Activated gamma-delta T cell treated with anti-CD3 and anti-CD28 coated beads, Interleukin-2, amount 50 U/mL, for 16 hours (primary cell): ENCODE data around the gene B3GALT6.

Experiments
- DNase-seq: peaks from one replicate; pipeline ENCODE4 v3.0.0-alpha.2; 2020; ENCODE audit warnings: low read depth

Gene B3GALT6

GRCh38 chr1:1215881-1216605 is 16.0 kb upstream of the B3GALT6 start:
- DNase-seq, result no peak

- no peak for DNase-seq
These were observed 15.0 kb upstream of the B3GALT6 start for GRCh38 chr1:1216770-1217620.

DNA sequence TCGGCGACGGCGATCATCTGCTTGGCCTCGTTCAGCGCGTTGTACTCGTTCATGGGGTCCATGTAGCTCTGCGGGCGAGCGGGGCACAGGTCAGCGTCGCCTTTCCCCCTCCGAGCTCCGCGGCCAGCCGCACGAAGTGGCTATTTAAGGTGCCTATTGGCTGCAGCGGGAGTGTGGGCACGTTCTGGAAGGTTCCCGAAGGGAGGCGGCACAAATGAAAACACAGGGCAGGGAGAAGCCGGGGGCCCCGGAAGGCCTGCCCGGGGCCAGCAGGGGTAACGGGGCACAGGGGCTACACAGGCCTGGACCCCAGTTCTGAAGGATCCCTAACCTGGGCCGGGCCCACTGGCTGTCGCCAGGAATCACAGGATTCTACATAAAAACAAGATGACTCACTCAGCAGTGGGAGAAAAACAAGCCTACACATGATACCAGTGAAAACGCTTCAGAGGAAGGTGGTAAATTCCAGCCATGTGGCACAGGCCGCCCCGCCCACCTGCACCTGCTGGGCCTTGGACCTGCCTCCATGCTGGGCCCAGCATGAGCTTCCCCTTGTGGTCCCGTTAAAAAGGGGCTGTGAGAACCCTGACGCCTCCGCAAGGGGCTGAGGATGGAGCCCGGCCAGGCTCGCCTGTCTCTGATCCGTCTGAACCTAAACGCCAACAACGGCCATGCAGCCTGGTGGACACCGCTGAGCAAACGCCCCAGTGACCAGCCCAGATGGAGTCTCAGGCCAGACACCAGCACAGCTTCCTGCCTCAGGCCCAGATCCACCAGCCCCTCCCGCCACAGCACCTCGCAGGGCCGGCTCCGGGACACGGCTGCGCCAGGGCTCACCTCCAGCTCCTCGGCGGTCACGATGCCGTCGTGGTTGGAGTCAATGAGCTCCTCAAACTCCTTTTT is 14.2 kb upstream of the B3GALT6 start:
- no peak for DNase-seq

DNA sequence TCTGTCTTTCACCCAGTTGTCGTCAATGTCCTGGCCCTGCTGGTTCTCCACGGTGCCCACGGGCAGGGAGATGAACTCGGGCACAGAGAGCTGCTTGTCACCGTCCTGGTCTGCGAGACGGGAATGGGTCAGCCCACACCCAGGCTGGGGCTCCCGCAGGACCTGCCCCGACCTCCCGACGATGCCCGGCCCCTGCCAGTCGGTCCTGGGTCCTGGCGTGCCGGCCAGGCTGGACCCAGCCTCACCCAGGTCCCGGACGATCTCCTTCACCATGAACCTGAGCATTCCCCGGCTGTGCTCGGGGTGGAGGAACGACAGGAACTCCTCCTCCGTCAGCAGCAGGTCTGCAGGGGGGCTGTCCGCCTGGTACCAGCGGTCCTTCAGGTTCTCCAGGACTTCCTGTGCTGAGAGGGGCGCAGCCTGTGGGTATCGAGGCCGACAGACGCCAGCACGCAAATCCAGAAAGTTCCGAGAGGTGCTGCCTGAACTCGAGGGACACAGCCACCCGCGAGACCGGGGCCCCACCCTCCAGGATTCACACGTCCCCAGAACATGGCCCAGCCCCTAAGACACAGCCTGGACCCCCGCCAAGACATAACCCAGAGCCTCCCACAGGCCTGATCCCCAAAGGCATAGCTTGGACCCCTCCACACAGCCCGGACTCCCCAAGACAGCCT is 13.4 kb upstream of the B3GALT6 start:
- DNase-seq, result no peak

- no peak for DNase-seq
These were observed 12.7 kb upstream of the B3GALT6 start for GRCh38 chr1:1219341-1219740.

DNA sequence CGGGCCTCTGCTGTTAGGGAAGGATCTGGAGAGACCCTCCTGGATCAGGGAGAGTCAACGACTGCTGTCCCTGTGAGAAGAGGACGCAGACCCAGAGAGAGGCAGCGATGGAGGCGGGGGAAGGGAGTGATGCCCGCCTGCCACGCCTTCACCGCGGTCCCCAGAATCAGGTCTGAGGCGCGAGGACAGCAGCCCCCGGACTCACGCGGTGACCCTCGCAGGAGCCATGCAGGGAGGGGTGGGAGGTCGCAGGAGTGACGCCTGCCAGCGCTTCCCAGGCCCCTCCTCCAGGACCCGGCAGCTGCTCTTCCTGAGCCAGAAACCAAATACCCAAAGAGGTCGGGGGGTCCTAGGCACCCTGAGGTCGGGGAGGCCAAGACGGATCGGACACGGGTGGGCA is 11.8 kb upstream of the B3GALT6 start:
- no peak for DNase-seq

DNA sequence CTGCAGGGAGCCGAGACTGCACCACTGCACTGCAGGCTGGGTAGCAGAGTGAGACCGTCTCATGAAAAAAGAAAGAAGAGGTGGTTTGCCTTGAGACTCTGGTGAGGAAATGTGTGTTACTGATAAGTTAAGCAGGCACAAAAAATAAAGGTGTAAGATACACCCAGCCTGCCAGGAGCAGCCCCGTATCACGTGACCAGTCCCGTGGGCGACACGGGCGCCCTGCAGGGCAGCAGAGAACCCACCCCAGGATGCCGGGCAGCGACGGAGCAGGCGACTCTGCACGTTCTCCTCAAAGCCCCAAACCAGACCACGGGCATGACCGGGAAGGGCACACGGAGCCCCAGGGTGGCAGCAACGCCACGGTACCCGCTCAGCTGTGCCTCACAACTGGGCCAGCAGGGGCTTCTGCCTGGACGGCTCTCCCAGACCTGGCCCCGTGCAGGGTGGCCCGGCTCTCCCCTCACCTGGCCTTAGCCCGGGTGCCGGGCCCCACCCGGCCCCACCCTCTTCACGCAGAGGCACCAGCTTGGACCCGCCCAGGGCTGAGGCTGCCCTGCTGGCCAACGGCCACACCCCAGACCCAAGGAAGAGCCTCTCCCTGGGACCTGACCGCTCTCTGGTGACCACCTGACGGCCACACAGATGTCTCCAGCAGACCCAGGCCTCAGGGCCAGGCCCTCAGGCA is 10.0 kb upstream of the B3GALT6 start:
- no peak for DNase-seq

DNA sequence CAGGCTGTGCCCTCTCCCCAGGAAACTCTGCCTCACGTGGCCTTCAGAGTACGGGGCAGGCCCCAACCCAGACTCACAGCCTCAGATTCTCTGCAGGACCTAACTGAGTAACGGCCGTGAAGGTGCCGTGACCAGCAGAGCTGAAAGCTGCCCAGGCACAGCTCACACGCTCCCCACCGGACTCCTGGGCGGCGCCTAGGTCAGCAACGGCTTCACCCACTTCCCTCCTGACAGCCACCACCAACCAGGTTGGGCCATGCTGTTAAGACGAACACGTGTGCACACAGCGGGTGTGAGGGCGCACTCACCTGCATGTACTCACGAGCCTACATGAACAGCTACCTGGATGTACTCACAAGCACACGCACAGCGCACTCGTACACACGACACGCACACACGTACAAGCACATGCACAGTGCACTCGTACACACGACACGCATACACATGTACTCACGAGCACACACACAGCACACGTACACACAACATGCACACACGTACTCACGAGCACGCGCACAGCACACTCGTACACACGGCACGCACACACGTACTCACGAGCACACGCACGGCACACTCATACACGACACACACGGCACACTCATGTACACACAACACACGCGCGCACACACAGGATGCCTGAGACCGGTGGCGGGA is 9.3 kb upstream of the B3GALT6 start:
- no peak for DNase-seq

DNA sequence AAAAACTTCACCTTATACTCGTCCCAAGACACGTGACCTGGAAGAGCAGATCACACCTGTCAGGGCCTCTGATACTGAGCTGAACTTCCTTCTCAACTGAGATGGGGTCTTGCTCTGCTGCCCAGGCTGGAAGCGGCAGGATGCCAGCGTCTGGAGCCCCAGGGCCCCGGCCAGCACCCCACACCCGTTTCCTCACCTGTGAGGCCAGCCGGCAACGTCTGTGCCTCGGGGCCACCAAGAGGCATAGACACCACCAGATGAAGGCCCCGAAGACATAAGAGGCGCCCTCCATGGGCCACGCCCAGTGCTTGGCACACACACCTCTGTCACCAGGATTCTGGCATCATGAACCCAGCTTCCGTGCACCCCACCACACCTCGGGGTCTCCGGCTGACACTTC is 8.7 kb upstream of the B3GALT6 start:
- no peak for DNase-seq

GRCh38 chr1:1223891-1224290 is 8.1 kb upstream of the B3GALT6 start:
- no peak for DNase-seq

- DNase-seq, result no peak
These were observed 6.7 kb upstream of the B3GALT6 start for GRCh38 chr1:1225238-1225845.

GRCh38 chr1:1225913-1226312 is 6.1 kb upstream of the B3GALT6 start:
- no peak for DNase-seq

GRCh38 chr1:1226566-1227362 is 5.3 kb upstream of the B3GALT6 start:
- no peak for DNase-seq

DNA sequence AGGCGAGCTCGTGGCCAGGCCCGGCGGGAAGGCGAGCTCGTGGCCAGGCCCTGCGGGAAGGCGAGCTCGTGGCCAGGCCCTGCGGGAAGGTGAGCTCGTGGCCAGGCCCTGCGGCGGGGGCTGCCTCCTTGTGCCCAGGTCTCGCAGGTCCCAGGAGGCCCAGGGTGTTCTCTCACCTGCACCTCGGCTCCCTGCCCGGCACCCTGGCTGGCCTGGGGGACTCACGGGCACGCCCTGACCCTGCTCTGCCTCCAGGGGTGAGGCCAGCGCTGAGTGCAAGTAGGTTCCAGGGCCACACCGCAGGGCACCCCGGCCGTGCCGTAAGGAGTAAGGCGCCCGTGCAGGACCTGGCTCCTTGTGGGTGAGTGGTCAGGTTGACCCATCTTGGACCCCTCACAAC is 4.7 kb upstream of the B3GALT6 start:
- no peak for DNase-seq

DNA sequence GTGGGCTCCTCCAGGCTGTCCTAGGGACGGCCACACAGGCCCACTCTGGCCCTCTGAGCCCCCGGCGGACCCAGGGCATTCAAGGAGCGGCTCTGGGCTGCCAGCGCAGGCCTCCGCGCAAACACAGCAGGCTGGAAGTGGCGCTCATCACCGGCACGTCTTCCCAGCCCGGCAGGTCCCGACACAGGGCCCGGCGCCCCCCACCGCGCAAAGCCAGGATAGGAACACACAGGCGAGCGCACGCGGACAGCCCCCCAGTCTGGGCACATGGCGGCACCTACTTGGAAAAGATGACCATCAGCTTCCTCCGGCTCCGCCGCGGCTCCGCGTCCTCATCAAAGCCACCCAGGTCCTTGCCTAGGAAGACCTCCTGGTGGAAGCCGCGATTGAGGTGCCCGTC is 3.9 kb upstream of the B3GALT6 start:
- no peak for DNase-seq

GRCh38 chr1:1228596-1229321 is 3.3 kb upstream of the B3GALT6 start:
- DNase-seq, result no peak

- DNase-seq, result no peak
These were observed 2.3 kb upstream of the B3GALT6 start for GRCh38 chr1:1229770-1230169.

DNA sequence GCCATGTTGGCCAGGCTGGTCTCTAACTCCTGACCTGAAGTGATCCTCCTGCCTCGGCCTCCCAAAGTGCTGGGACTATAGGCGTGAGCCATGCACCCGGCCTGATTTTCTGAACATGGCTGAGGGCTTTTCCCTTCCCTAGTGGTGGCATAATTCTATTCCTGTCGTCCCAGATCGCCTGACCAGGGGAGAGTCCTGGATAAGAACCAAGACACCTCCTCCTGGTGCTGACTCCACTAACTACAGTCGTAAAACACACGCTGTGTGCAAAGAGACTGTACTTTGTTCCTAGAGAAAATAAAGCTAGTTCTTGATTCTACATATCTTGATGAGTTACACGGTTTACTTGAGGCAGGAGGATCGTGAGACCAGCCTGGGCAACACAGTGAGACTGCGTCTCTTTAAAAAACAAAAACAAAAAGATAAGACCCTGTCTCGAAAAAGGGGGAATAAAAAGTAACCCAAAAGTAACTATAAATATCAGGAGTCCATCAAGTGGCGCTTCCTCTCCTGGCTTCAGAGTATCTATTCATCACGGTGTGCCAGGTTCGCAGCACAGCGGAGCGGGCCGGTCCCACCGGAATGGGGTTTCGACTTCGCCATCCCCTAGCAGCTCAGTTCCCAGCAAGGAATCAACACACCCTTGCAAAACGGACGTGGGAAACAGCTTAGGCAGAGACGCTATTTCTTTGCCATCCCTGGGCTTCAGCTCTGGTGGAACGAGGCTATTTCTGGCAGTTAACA is 1.2 kb upstream of the B3GALT6 start:
- no peak for DNase-seq
